K562 (cell line): ENCODE data around the gene DLG4. TPM values are rescaled to one million over a fixed set of nuclear protein-coding genes. Genes with fewer than 3 reads are reported as not detected.
A peak's percentile ranks its signal among the peaks of the same experiment; 100 is the strongest.

Experiments used
- BRF2 ChIP-seq: IDR thresholded peaks from 3 replicates; pipeline ENCODE4 v1.6.1; 2011; ENCODE audit warnings: borderline replicate concordance, mild to moderate bottlenecking; ENCODE audit not compliant: insufficient read length, insufficient read depth
- CBX2 ChIP-seq: fragments of 200-600 bp; sonication (generic); IDR thresholded peaks from one replicate; pipeline ENCODE4 v1.6.1; 2012; ENCODE audit warnings: mild to moderate bottlenecking, low read length, inconsistent platforms; ENCODE audit not compliant: insufficient read depth, poor library complexity, severe bottlenecking
- EWSR1 ChIP-seq: fragments of 450-650 bp; IDR thresholded peaks from 2 replicates; pipeline ENCODE4 v1.6.1; 2018; ENCODE audit warnings: borderline replicate concordance, mild to moderate bottlenecking, low read depth, moderate library complexity; ENCODE audit not compliant: partially characterized antibody
- FOXM1 ChIP-seq, 2 experiments: fragments of 450-650 bp in 1 of 2; sonication (generic) in 1 of 2; formaldehyde crosslinking in 1 of 2; IDR thresholded peaks; 2 replicates each; pipeline versions ENCODE4 v1.6.1 to v1.9.0; 2017 to 2022; ENCODE audit warnings: low read depth in 2 of 2, mild to moderate bottlenecking in 2 of 2, missing genetic modification reagents in 1 of 2, moderate library complexity in 1 of 2
- GABPB1 ChIP-seq: sonication (generic); formaldehyde crosslinking; IDR thresholded peaks from 2 replicates; pipeline ENCODE4 v1.8.0; 2022; ENCODE audit warnings: mild to moderate bottlenecking, missing genetic modification reagents
- MAX ChIP-seq: sonication (generic); formaldehyde crosslinking; IDR thresholded peaks from 2 replicates; pipeline ENCODE4 v1.9.0; 2022; ENCODE audit warnings: mild to moderate bottlenecking, missing genetic modification reagents
- MAZ ChIP-seq, 2 experiments: fragments of 450-650 bp in 1 of 2; sonication (generic) in 1 of 2; formaldehyde crosslinking; IDR thresholded peaks in 1 of 2; conservative IDR thresholded peaks in 1 of 2; 2 replicates each; pipeline versions ENCODE4 v1.4.0 to v1.5.0; 2020; ENCODE audit warnings: mild to moderate bottlenecking in 1 of 2, missing genetic modification reagents in 1 of 2
- MNT ChIP-seq, 2 experiments: fragments of 450-650 bp; conservative IDR thresholded peaks; 2 replicates each; pipeline ENCODE4 v1.6.1; 2017; ENCODE audit warnings: mild to moderate bottlenecking in 2 of 2, moderate library complexity in 2 of 2
- NFIC ChIP-seq: fragments of 450-650 bp; IDR thresholded peaks from 2 replicates; pipeline ENCODE4 v1.6.1; 2017; ENCODE audit warnings: mild to moderate bottlenecking, inconsistent platforms
- POLR2G ChIP-seq: fragments of 200-400 bp; formaldehyde crosslinking; IDR thresholded peaks from 2 replicates; pipeline ENCODE4 v1.6.1; 2017; ENCODE audit warnings: low read depth, mild to moderate bottlenecking, antibody characterized with exemption, low read length, moderate library complexity
- SRSF1 ChIP-seq: fragments of 200-400 bp; formaldehyde crosslinking; IDR thresholded peaks from 2 replicates; pipeline ENCODE4 v1.6.1; 2017; ENCODE audit warnings: mild to moderate bottlenecking, low read depth, low read length, moderate library complexity
- VEZF1 ChIP-seq: fragments of 200-800 bp; sonication (Bioruptor generic); IDR thresholded peaks from 2 replicates; pipeline ENCODE4 v1.6.1; 2017; ENCODE audit warnings: missing genetic modification characterization, missing compliant biosample characterization
- ZBTB1 ChIP-seq: sonication (generic); formaldehyde crosslinking; IDR thresholded peaks from 2 replicates; pipeline ENCODE4 v1.8.1; 2023; ENCODE audit warnings: missing genetic modification reagents, low read depth, mild to moderate bottlenecking, borderline replicate concordance
- ZNF263 ChIP-seq: sonication (generic); formaldehyde crosslinking; IDR thresholded peaks from 2 replicates; pipeline ENCODE4 v1.8.0; 2022; ENCODE audit warnings: mild to moderate bottlenecking, missing genetic modification reagents, borderline replicate concordance
- ZNF324 ChIP-seq: fragments of 250-450 bp; sonication (Bioruptor Pico); IDR thresholded peaks from 2 replicates; pipeline ENCODE4 v1.4.0; 2020; ENCODE audit warnings: mild to moderate bottlenecking
- ZNF639 ChIP-seq, 2 experiments: fragments of 200-800 bp in 1 of 2; sonication (Bioruptor generic) in 1 of 2; sonication (generic) in 1 of 2; formaldehyde crosslinking in 1 of 2; IDR thresholded peaks in 1 of 2; conservative IDR thresholded peaks in 1 of 2; 2 replicates each; pipeline versions ENCODE4 v1.5.0 to v1.6.1; 2016 to 2020; ENCODE audit warnings: missing compliant biosample characterization in 1 of 2, missing genetic modification characterization in 1 of 2, missing genetic modification reagents in 1 of 2
- polyA plus RNA-seq, 8 experiments: library from polyadenylated mRNA; depleted of rRNA in 4 of 8; stranded (reverse) in 5 of 8; unstranded in 3 of 8; fragments of >200 nt; fragmentation: Nextera tagmentation in 2 of 8; fragmentation: Illumina TruSeq in 1 of 8; extraction: Ambion mirVana in 2 of 8; extraction: Trizol in 1 of 8; gene quantifications; 2 replicates each; pipeline versions ENCODE4 v1.2.1 to v1.2.3, GENCODE V29; 2011 to 2014; ENCODE audit warnings: inconsistent platforms in 1 of 8, missing spikeins in 1 of 8
- total RNA-seq, 7 experiments: library from RNA; depleted of rRNA in 6 of 7; stranded (reverse); fragments of >200 nt in 6 of 7; fragmentation: Illumina TruSeq in 2 of 7; extraction: Trizol in 2 of 7; gene quantifications; 2 replicates each; pipeline versions ENCODE4 v1.2.1 to v1.2.3, GENCODE V29; 2011 to 2021; ENCODE audit warnings: low replicate concordance in 1 of 7

DLG4 gene
- total and polyA plus RNA-seq, 9 of the 15 experiments (the other 6 are each of a cell fraction or from before 2014, with no cell fraction given), result 0.03 to 12.0 (median 4.1) TPM

GRCh38 chr17:7237761-7238419, 18.3 kb upstream of the DLG4 start (continued):
- TF ChIP-seq MNT (conservative IDR thresholded peaks at IDR 0.05), result peak in 1 of 2 experiments; percentile 39; a peak in 2 of 4 replicates
- no peak for TF ChIP-seq SRSF1
- TF ChIP-seq ZBTB1 (CRISPR knock-in tag), result peak; percentile 54; the same call in 1 of the 2 replicates
- TF ChIP-seq ZNF639 (CRISPR knock-in tag; conservative IDR thresholded peaks at IDR 0.05 in 1 of 2, IDR thresholded peaks at IDR 0.05 in 1 of 2), result peak in 1 of 2 experiments; percentile 91; a peak in 2 of 4 replicates
- peak; percentile 56; the same call in 1 of the 2 replicates for TF ChIP-seq ZNF263
- TF ChIP-seq MAZ (CRISPR knock-in tag; conservative IDR thresholded peaks at IDR 0.05 in 1 of 2, IDR thresholded peaks at IDR 0.05 in 1 of 2), result peak; percentile 47 to 52; a peak in 2 of 4 replicates
- no peak for TF ChIP-seq ZNF324
- TF ChIP-seq GABPB1, result peak; percentile 19; the same call in 1 of the 2 replicates
- no peak for TF ChIP-seq FOXM1 (IDR thresholded peaks at IDR 0.05; ENCODE audit: low read depth)
- 0 out of 2 replicates have a peak, but pooled peaks have one; percentile 7 for TF ChIP-seq FOXM1 (CRISPR knock-in tag; IDR thresholded peaks at IDR 0.05; ENCODE audit: low read depth)
- TF ChIP-seq NFIC, result 0 out of 2 replicates have a peak, but pooled peaks have one; percentile 15
- TF ChIP-seq BRF2, result no peak
- no peak for TF ChIP-seq CBX2
- TF ChIP-seq MAX, result peak; percentile 25; the same call in 1 of the 2 replicates
- TF ChIP-seq EWSR1, result no peak
- peak; percentile 79 for TF ChIP-seq POLR2G
- peak; percentile 95 for TF ChIP-seq VEZF1
